A673 (cell line): ENCODE results near the gene SH2D2A. TPM values are rescaled to one million over a fixed set of nuclear protein-coding genes. Genes with fewer than 3 reads are reported as not detected.
"Not testable (repeated sequence)": the region's sequence is repeated elsewhere in the genome, so short reads cannot be mapped to it uniquely, and the experiment has no call there.

Experiments used
- BruUV-seq: library from RNA; stranded (reverse); fragments of 400-500 nt; replicated peaks from 2 replicates; lab custom pipeline; 2021; lab: Mats Ljungman, UMichigan
- CTCF ChIA-PET: fragments of 300-600 bp; sonication (Branson Sonifier 250); formaldehyde crosslinking; loops from one replicate; lab custom pipeline; 2022; ENCODE audit warnings: antibody characterized with exemption; lab: Charles Lee
- POLR2A ChIA-PET: fragments of 300-600 bp; sonication (Branson Sonifier 250); formaldehyde crosslinking; loops from one replicate; lab custom pipeline; 2022; ENCODE audit warnings: antibody characterized with exemption; ENCODE audit not compliant: low non-redundant PET; lab: Charles Lee
- DNase-seq: peaks from one replicate; pipeline ENCODE4 v3.0.0-alpha.2; 2015; ENCODE audit warnings: low spot score
- H3K27ac ChIP-seq: fragments of 200-600 bp; sonication (generic); 2 replicates; pipeline ENCODE4 v1.5.1; 2016; ENCODE audit warnings: mixed run types, low read depth, mild to moderate bottlenecking, mixed read lengths, antibody characterized with exemption, low read length; ENCODE audit not compliant: poor library complexity, severe bottlenecking
- H3K27me3 ChIP-seq: fragments of 200-600 bp; sonication (generic); replicated peaks from 2 replicates; pipeline ENCODE4 v1.6.1; 2017; ENCODE audit warnings: mixed run types, low read depth, mild to moderate bottlenecking, mixed read lengths, antibody characterized with exemption, low read length; ENCODE audit not compliant: insufficient read depth, poor library complexity
- H3K36me3 ChIP-seq: fragments of 200-600 bp; sonication (generic); 2 replicates; pipeline ENCODE4 v1.6.1; 2016; ENCODE audit warnings: mixed run types, mild to moderate bottlenecking, mixed read lengths, antibody characterized with exemption, low read length; ENCODE audit not compliant: insufficient read depth, poor library complexity, severe bottlenecking
- H3K4me1 ChIP-seq: fragments of 200-600 bp; sonication (generic); 2 replicates; pipeline ENCODE4 v1.6.1; 2017; ENCODE audit warnings: mixed run types, mild to moderate bottlenecking, mixed read lengths, antibody characterized with exemption, low read length; ENCODE audit not compliant: insufficient read depth, poor library complexity, severe bottlenecking
- H3K4me3 ChIP-seq: fragments of 200-600 bp; sonication (generic); 2 replicates; pipeline ENCODE4 v1.5.1; 2016; ENCODE audit warnings: low read depth, mixed run types, mild to moderate bottlenecking, mixed read lengths, low read length; ENCODE audit not compliant: poor library complexity, severe bottlenecking
- H3K9me3 ChIP-seq: fragments of 200-600 bp; sonication (generic); 2 replicates; pipeline ENCODE4 v1.6.1; 2016; ENCODE audit warnings: mixed run types, low read depth, mild to moderate bottlenecking, mixed read lengths, antibody characterized with exemption, low read length; ENCODE audit not compliant: poor library complexity, severe bottlenecking
- EZH2 ChIP-seq: fragments of 200-600 bp; sonication (generic); IDR thresholded peaks from 2 replicates; pipeline ENCODE4 v1.6.1; 2017; ENCODE audit warnings: borderline replicate concordance, low read depth, mild to moderate bottlenecking, mixed read lengths, antibody characterized with exemption, low read length; ENCODE audit not compliant: poor library complexity, severe bottlenecking
- intact Hi-C: fragments of 100-400 bp; cut with micrococcal nuclease; formaldehyde crosslinking; loops from one replicate; pipeline ENCODE4 v1.10.0; 2022; ENCODE audit not compliant: unreplicated experiment
- total RNA-seq: library from RNA; stranded (reverse); gene quantifications from 2 replicates; pipeline ENCODE4 v1.2.3, GENCODE V29; 2021
- TF ChIP-seq, protein P1 (sequence below): fragments of 300-800, 200-600 bp; sonication (generic); conservative IDR thresholded peaks from 2 replicates; pipeline ENCODE4 v1.5.1; 2017; ENCODE audit warnings: low read depth, mild to moderate bottlenecking, antibody characterized with exemption, low read length, moderate library complexity, mixed read lengths

The SH2D2A gene
- total RNA-seq, 1 experiment from 2014 or later: 3.5 TPM

DNA sequence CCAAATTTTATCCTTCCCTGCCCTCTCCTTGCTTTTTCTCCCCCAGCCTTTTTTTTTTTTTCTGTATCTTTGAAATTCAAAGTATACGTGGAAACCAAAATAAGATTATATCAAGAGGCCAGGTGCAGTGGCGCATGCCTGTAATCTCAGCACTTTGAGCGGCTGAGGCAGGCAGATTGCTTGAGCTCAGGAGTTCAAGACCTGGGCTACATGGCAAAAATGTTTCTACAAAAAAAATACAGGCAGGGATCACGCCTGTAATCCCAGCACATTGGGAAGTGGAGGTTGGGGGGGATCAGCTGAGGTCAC, 55.9 kb downstream of the SH2D2A start:
- Histone ChIP-seq H3K4me1 (peaks cover under 1% of the 10 kb centered on the region), H3K27ac (no peak overlapping the region), H3K4me3 (no peak overlapping the region), H3K9me3 (no peaks in the 10 kb centered on the region), H3K36me3 (no peaks in the 10 kb centered on the region), H3K27me3 (no peaks in the 10 kb centered on the region)
- no peak for DNase-seq
- ChIA-PET CTCF (no interaction called here), POLR2A (no interaction called here)
- BruUV-seq: no TSS peak
- intact Hi-C loops: no loop called here
- TF ChIP-seq, protein P1, sequence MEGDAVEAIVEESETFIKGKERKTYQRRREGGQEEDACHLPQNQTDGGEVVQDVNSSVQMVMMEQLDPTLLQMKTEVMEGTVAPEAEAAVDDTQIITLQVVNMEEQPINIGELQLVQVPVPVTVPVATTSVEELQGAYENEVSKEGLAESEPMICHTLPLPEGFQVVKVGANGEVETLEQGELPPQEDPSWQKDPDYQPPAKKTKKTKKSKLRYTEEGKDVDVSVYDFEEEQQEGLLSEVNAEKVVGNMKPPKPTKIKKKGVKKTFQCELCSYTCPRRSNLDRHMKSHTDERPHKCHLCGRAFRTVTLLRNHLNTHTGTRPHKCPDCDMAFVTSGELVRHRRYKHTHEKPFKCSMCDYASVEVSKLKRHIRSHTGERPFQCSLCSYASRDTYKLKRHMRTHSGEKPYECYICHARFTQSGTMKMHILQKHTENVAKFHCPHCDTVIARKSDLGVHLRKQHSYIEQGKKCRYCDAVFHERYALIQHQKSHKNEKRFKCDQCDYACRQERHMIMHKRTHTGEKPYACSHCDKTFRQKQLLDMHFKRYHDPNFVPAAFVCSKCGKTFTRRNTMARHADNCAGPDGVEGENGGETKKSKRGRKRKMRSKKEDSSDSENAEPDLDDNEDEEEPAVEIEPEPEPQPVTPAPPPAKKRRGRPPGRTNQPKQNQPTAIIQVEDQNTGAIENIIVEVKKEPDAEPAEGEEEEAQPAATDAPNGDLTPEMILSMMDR: no peak
- no peak for TF ChIP-seq EZH2

DNA sequence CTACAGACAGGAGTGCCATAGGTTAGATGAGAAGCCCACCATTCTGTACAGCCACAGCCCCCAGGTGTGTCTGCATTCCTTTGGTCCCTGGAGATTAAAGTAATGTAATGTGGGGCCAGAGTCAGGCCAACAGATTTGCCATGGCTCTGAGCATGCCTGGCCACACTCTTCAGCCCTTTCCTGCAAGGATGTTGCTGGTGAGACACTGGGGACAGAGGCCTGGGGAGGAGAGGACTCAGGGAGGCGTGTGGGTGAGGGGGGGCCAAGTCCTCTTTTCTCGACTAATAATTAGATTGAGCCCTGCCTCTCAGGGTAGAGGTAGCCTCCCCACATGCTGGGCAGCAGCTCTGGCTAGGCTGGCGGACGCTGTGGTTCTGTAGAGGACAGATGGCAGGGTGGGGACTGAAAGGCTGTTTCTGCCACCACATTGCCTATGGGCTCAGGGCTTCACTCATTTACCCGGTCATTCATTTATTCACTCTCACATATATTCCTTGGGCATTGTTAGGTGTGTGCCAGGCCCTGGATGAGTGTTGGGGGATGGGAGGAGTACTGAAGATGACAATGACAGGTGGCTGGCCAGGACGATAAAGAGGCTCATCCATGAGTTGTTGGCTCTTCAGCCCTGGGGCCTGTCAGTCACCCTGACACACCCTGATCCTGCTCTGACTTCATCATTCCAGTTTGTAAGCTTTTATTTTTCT, 56.4 kb downstream of the SH2D2A start:
- H3K27ac ChIP-seq: no peak overlapping the region
- intact Hi-C loops: no loop called here
- CTCF ChIA-PET: interaction anchor here (0.7 kb wide), 1 partner anchor 1444 kb away, joined by 5 read pairs; no protein-coding TSS in a partner anchor
- POLR2A ChIA-PET: no interaction called here
- no peak for DNase-seq
- no peak for TF ChIP-seq EZH2
- TF ChIP-seq, protein P1: no peak
- H3K4me3 ChIP-seq: no peak overlapping the region
- no TSS peak for BruUV-seq
- no peaks in the 10 kb centered on the region for H3K27me3 ChIP-seq
- H3K4me1 ChIP-seq: no peaks in the 10 kb centered on the region
- no peaks in the 10 kb centered on the region for H3K9me3 ChIP-seq
- no peaks in the 10 kb centered on the region for H3K36me3 ChIP-seq

DNA sequence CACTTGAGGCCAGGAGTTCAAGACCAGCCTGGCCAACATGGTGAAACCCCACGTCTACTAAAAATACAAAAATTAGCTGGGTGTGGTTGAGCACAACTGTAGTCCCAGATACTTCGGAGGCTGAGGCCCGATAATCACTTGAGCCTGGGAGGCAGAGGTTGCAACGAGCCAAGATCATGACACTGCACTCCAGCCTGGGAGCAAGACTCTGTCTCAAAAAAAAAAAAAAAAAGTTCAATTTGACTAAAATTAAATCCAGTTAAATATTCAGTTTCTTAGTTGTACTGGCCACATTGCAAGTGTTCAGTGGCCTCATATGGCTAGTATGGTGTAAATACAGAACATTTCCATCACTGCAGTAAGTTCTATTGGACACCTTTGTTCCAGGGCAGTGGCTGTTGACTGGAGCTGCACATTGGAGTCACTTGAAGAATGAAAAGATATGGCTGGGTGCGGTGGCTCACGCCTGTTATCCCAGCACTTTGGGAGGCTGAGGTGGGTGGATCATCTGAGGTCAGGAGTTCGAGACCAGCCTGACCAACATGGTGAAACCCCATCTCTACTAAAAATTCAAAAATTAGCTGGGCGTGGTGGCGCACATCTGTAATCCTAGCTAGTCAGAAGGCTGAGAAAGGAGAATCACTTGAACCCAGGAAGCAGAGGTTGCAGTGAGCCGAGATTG, 58.9 kb downstream of the SH2D2A start:
- POLR2A ChIA-PET, BruUV-seq, DNase-seq, H3K27ac ChIP-seq, H3K36me3 ChIP-seq, H3K27me3 ChIP-seq, CTCF ChIA-PET, H3K9me3 ChIP-seq, H3K4me3 ChIP-seq, intact Hi-C loops, H3K4me1 ChIP-seq: not testable (repeated sequence)
